ENCODE data around the gene SLC26A9. TPM values are rescaled to one million over a fixed set of nuclear protein-coding genes. Genes with fewer than 3 reads are reported as not detected.

SLC26A9 gene
- total RNA-seq, 1 donor from 2014 or later, result 2.9 TPM

- TF ChIP-seq CTCF (IDR thresholded peaks at IDR 0.05; ENCODE audit: unreplicated experiment), result no peak
- no peak for DNase-seq (ENCODE audit: low spot score, unreplicated experiment)
- H3K9me3 Mint-ChIP-seq (ENCODE audit: low read depth), result no peaks in the 10 kb centered on the region
- H3K27me3 Mint-ChIP-seq, result peaks cover 2% of the 10 kb centered on the region
- peaks cover 8% of the 10 kb centered on the region for H3K4me1 Mint-ChIP-seq (ENCODE audit: low read depth)
- H3K4me3 Mint-ChIP-seq (ENCODE audit: low read depth), result no peak overlapping the region
- no peaks in the 10 kb centered on the region for H3K36me3 Mint-ChIP-seq (ENCODE audit: insufficient read depth)
- no peak overlapping the region for H3K27ac Mint-ChIP-seq
Observed at GRCh38 chr1:205972491-205973168, 29.4 kb upstream of the SLC26A9 start.

GRCh38 chr1:205972081-205972480 is 28.8 kb upstream of the SLC26A9 start:
- Mint-ChIP-seq H3K4me3 (ENCODE audit: low read depth) (no peak overlapping the region), H3K27ac (no peak overlapping the region), H3K4me1 (ENCODE audit: low read depth) (peaks cover 6% of the 10 kb centered on the region), H3K36me3 (ENCODE audit: insufficient read depth) (no peaks in the 10 kb centered on the region), H3K9me3 (ENCODE audit: low read depth) (no peaks in the 10 kb centered on the region), H3K27me3 (peaks cover 7% of the 10 kb centered on the region)
- DNase-seq (ENCODE audit: low spot score, unreplicated experiment), result no peak
- TF ChIP-seq CTCF (IDR thresholded peaks at IDR 0.05; ENCODE audit: unreplicated experiment), result no peak

GRCh38 chr1:205971082-205971481 is 27.8 kb upstream of the SLC26A9 start:
- no peak for TF ChIP-seq CTCF (IDR thresholded peaks at IDR 0.05; ENCODE audit: unreplicated experiment)
- Mint-ChIP-seq H3K27ac (no peak overlapping the region), H3K27me3 (peaks cover 12% of the 10 kb centered on the region), H3K4me3 (ENCODE audit: low read depth) (no peak overlapping the region), H3K9me3 (ENCODE audit: low read depth) (no peaks in the 10 kb centered on the region), H3K36me3 (ENCODE audit: insufficient read depth) (no peaks in the 10 kb centered on the region), H3K4me1 (ENCODE audit: low read depth) (no peaks in the 10 kb centered on the region)
- DNase-seq (ENCODE audit: low spot score, unreplicated experiment), result no peak

- no peak for TF ChIP-seq CTCF (IDR thresholded peaks at IDR 0.05; ENCODE audit: unreplicated experiment)
- Mint-ChIP-seq H3K4me1 (ENCODE audit: low read depth) (no peaks in the 10 kb centered on the region), H3K4me3 (ENCODE audit: low read depth) (no peak overlapping the region), H3K27me3 (peaks cover 16% of the 10 kb centered on the region), H3K36me3 (ENCODE audit: insufficient read depth) (no peaks in the 10 kb centered on the region), H3K27ac (no peak overlapping the region), H3K9me3 (ENCODE audit: low read depth) (no peaks in the 10 kb centered on the region)
- no peak for DNase-seq (ENCODE audit: low spot score, unreplicated experiment)
Observed at GRCh38 chr1:205970486-205970885, 27.2 kb upstream of the SLC26A9 start.

- Mint-ChIP-seq H3K4me3 (ENCODE audit: low read depth) (no peak overlapping the region), H3K27ac (peak overlapping the region; percentile 7), H3K27me3 (peaks cover 26% of the 10 kb centered on the region), H3K4me1 (ENCODE audit: low read depth) (peaks cover 3% of the 10 kb centered on the region), H3K9me3 (ENCODE audit: low read depth) (no peaks in the 10 kb centered on the region), H3K36me3 (ENCODE audit: insufficient read depth) (no peaks in the 10 kb centered on the region)
- no peak for DNase-seq (ENCODE audit: low spot score, unreplicated experiment)
- no peak for TF ChIP-seq CTCF (IDR thresholded peaks at IDR 0.05; ENCODE audit: unreplicated experiment)
Observed at GRCh38 chr1:205969229-205969628, 26.0 kb upstream of the SLC26A9 start.
